EL (cell line): ENCODE measurements around the gene URI1.
"Not testable (repeated sequence)": the region's sequence is repeated elsewhere in the genome, so short reads cannot be mapped to it uniquely, and the experiment has no call there.

Source experiments
- DNase-seq: peaks from one replicate; pipeline ENCODE4 v3.0.0-alpha.2; 2016

Gene URI1

DNA sequence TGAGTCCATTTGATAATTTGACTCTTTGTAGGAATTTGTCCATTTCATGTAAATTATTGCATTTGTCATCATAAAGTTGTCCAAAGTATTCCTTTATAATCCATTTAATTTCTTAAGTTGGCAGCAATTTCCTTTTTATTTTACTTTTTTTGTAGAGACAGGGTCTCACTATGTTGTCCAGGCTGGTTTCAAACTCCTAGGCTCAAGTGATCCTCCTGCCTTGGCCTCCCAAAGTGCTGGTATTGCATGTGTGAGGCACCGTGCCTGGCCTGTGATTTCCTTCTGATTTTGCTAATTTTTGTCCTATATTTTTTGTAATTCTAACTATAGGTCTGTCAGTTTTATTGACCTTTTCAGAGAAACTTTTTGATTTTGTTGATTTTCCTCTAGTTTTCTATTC is 84.9 kb downstream of the URI1 start:
- DNase-seq = no peak

GRCh38 chr19:30028118-30028991 is 86.3 kb downstream of the URI1 start:
- no peak for DNase-seq

GRCh38 chr19:30028992-30029343 is 86.9 kb downstream of the URI1 start:
- DNase-seq = no peak

GRCh38 chr19:30029721-30030510 is 87.9 kb downstream of the URI1 start:
- peak; percentile 94 for DNase-seq

- no peak for DNase-seq
Observed at GRCh38 chr19:30034321-30034720, 92.3 kb downstream of the URI1 start.

DNA sequence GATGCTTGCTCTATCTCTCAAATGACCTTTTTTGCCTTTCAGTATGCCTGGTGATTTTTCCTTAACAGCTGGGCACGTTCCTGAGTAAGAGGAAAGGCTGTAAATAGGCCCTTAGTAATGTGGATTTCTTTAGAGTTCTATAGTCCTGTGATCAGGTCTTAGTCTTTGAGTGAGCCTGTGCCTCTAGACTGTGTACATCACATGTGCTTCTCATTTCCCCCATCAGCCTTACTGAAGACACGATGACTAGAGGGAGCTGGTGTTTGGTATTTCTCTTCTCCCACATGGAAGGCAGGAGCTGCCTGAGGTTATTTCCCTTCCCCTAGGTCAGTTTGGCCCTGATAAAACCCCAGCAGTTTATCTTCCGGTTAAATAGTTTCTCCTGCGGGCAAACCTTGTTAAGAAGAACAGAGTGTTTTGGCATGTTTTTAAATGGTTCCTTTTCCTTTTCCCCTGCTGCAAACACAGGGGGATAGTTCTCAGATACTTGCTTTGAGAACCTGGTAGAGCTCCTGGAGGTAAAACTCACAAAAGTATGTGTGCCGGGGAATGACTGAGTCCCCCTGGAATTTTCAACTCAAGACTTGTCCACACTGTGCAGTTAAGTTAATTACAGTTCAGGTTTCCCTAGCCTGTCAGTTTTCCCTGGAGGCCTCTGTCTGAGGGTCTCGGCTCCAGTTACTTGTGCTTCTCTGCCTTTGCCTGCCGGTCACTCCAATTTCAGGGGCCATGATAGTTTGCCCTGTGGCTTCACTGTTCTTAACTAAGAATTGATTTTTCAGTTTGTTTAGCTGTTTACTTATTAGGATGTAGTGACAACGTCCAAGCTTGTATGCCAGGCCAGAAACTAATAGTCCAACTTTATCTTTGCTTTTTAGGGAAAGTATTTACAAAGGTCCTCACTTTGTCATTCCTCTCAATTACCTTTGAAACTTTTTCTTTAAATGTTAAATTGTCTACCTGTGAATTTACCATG is 94.4 kb downstream of the URI1 start:
- DNase-seq = peak; percentile 62

GRCh38 chr19:30037835-30038234 is 95.8 kb downstream of the URI1 start:
- DNase-seq = no peak

GRCh38 chr19:30041931-30042330 is 99.9 kb downstream of the URI1 start:
- not testable (repeated sequence) for DNase-seq

DNA sequence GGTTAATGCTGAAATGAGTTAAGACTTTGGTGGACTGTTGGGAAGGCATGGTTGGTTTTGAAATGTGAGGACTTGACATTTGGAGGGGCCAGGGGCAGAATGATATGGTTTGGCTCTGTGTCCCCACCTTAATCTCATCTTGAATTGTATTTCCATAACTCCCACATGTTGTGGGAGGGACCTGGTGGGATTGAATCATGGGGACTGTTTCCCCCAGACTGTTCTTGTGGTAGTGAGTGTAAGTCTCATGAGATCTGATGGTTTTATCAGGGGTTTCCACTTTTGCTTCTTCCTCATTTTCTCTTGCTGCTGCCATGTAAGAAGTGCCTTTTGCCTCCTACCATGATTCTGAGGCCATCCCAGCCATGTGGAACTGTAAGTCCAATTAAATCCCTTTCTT is 101.0 kb downstream of the URI1 start:
- not testable (repeated sequence) for DNase-seq

GRCh38 chr19:30044273-30045248 is 102.5 kb downstream of the URI1 start:
- no peak for DNase-seq

- no peak for DNase-seq
Observed at GRCh38 chr19:30046522-30046921, 104.5 kb downstream of the URI1 start.

DNA sequence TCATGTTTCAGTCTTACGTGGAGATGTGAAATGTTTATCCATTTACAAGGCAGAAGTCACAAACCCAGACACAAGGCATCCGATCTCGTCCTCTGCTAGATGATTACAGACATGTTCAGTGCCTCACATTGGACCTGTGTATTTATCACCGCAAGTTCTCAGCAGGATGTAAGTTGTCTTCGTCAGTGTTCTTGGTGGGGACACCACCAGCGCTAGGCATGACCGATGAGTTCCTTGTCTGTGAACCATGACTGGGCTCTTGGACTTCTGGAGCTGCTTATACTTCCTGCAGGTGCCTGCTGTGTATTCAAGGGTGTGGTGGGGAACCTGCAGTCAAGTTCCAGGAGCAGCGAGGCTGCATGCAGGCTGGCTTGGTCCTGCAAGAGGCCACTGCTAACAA is 105.4 kb downstream of the URI1 start:
- DNase-seq = no peak

- DNase-seq = no peak
Observed at GRCh38 chr19:30049226-30049625, 107.2 kb downstream of the URI1 start.

GRCh38 chr19:30049846-30050667 is 108.0 kb downstream of the URI1 start:
- DNase-seq = no peak

- DNase-seq = no peak
Observed at GRCh38 chr19:30052122-30053075, 110.4 kb downstream of the URI1 start.

- DNase-seq = no peak
Observed at GRCh38 chr19:30053558-30053957, 111.5 kb downstream of the URI1 start.

- DNase-seq = no peak
Observed at GRCh38 chr19:30054210-30054609, 112.2 kb downstream of the URI1 start.

DNA sequence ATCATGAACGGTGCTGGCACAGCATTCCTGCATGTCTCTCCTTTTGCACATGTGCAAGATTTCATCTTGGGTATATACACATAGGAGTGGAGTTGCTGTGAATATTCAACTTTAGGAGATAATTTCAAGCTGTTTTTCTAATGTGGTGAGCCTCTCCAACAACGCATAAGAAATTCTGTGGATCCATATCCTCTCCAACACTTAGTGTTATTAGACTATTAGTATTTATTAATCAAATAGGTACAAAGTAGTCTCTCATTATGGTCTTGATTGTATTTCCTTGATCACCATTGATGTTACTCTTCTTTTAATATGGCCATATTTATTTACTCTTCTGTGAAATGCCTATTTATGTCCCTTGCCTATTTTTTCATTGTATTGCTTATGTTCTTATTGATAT is 114.5 kb downstream of the URI1 start:
- DNase-seq = no peak

DNA sequence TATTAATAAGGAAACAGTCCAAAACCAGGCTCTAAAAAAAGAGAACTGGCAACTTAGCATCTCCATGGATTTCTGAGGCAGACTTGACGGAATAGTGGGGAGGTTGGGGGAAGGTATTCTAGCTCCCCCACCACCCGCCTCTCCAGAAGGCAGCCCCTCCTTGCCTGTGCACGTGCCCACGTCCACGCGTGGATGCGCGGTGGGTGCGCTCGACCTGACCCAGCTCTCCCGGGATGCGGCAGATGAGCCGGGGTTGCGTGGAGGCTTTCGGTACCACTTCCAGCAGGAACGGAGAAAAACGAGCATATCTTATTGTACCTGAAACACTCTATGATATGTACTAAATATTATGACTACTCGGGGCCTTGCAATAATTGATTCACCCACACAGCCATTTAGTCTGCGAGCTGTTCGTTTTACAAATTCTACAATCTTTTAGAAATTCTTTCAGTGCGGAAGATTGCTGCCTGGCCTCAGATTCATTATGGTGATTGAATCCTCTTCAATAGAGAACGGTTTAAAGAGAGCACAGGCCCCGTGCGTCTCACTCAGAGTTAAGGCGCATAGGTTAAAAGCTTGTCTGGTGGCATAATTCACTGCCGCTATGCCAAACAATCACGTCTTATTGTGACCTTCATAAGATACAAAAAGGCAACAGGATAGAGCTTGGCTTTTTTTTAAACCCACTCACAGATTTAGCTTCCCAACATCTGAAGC is 117.9 kb downstream of the URI1 start:
- no peak for DNase-seq
